GM23338 (cell line): ENCODE data around the gene MS4A12. TPM values are rescaled to one million over a fixed set of nuclear protein-coding genes. Genes with fewer than 3 reads are reported as not detected.

ENCODE experiments used
- ATAC-seq: fragments of 200-7000 bp; cut with Tn5 transposase; 3 replicates; pipeline ENCODE4 v1.9.1; 2020
- DNase-seq: peaks from one replicate; pipeline ENCODE4 v3.0.0-alpha.2; 2015; ENCODE audit warnings: low spot score
- H2AFZ ChIP-seq: fragments of 200-600 bp; sonication (generic); 2 replicates; pipeline ENCODE4 v1.8.0; 2016; ENCODE audit warnings: antibody characterized with exemption, mild to moderate bottlenecking, moderate library complexity
- H3F3A ChIP-seq: fragments of 200-600 bp; sonication (generic); replicated peaks from 2 replicates; pipeline ENCODE4 v1.8.0; 2017; ENCODE audit warnings: antibody characterized with exemption, mixed run types, low read depth
- H3K27ac ChIP-seq: fragments of 200-600 bp; sonication (generic); 2 replicates; pipeline ENCODE4 v1.6.1; 2016; ENCODE audit warnings: low read depth
- H3K27me3 ChIP-seq: fragments of 200-600 bp; sonication (generic); 2 replicates; pipeline ENCODE4 v1.8.0; 2016; ENCODE audit warnings: mild to moderate bottlenecking, mixed run types, moderate library complexity; ENCODE audit not compliant: insufficient read depth
- H3K36me3 ChIP-seq: fragments of 200-600 bp; sonication (generic); 2 replicates; pipeline ENCODE4 v1.8.0; 2016; ENCODE audit warnings: mild to moderate bottlenecking; ENCODE audit not compliant: insufficient read depth
- H3K4me1 ChIP-seq: fragments of 200-600 bp; sonication (generic); 2 replicates; pipeline ENCODE4 v1.8.0; 2016; ENCODE audit warnings: mild to moderate bottlenecking, moderate library complexity; ENCODE audit not compliant: insufficient read depth
- H3K4me2 ChIP-seq: fragments of 200-600 bp; sonication (generic); 2 replicates; pipeline ENCODE4 v1.7.1; 2017; ENCODE audit warnings: mixed run types
- H3K4me3 ChIP-seq: fragments of 200-600 bp; sonication (generic); 2 replicates; pipeline ENCODE4 v1.6.1; 2016; ENCODE audit warnings: mixed run types
- H3K79me2 ChIP-seq: fragments of 200-600 bp; sonication (generic); replicated peaks from 2 replicates; pipeline ENCODE4 v1.8.0; 2017; ENCODE audit warnings: mild to moderate bottlenecking; ENCODE audit not compliant: insufficient read depth
- H3K9me2 ChIP-seq: fragments of 200-600 bp; sonication (generic); 2 replicates; pipeline ENCODE4 v1.8.0; 2017; ENCODE audit not compliant: insufficient read depth
- H4K20me1 ChIP-seq: fragments of 200-600 bp; sonication (generic); replicated peaks from 2 replicates; pipeline ENCODE4 v1.8.0; 2017; ENCODE audit warnings: mild to moderate bottlenecking; ENCODE audit not compliant: insufficient read depth
- H3K27ac Mint-ChIP-seq: 2 replicates; pipeline ENCODE4 v1.8.0; 2020; ENCODE audit warnings: inconsistent platforms, mild to moderate bottlenecking, moderate library complexity, mixed read lengths
- H3K27me3 Mint-ChIP-seq: 3 replicates; pipeline ENCODE4 v1.8.0; 2022; ENCODE audit warnings: low read depth, mild to moderate bottlenecking, moderate library complexity, mixed read lengths, inconsistent platforms; ENCODE audit not compliant: insufficient read depth, poor library complexity
- H3K36me3 Mint-ChIP-seq: 3 replicates; pipeline ENCODE4 v1.8.0; 2021; ENCODE audit warnings: low read depth, mild to moderate bottlenecking, inconsistent platforms, moderate library complexity, mixed read lengths
- H3K4me1 Mint-ChIP-seq: 3 replicates; pipeline ENCODE4 v1.8.0; 2020; ENCODE audit warnings: mild to moderate bottlenecking, inconsistent platforms, mixed read lengths
- H3K4me3 Mint-ChIP-seq: 3 replicates; pipeline ENCODE4 v1.8.0; 2021; ENCODE audit warnings: moderate library complexity, mild to moderate bottlenecking, inconsistent platforms, mixed read lengths
- H3K9me3 Mint-ChIP-seq: 3 replicates; pipeline ENCODE4 v1.8.0; 2020; ENCODE audit warnings: moderate library complexity, mild to moderate bottlenecking, inconsistent platforms, mixed read lengths
- CREB1 ChIP-seq: fragments of 250-450 bp; sonication (Bioruptor Pico); IDR thresholded peaks from 2 replicates; pipeline ENCODE4 v1.5.0; 2020; ENCODE audit warnings: low read depth, mild to moderate bottlenecking, moderate library complexity
- CTCF ChIP-seq, 2 experiments: fragments of 200-600 bp in 1 of 2; sonication (generic) in 1 of 2; conservative IDR thresholded peaks; 2 replicates each; pipeline versions ENCODE4 v1.5.1 to v1.6.1; 2016 to 2017; ENCODE audit warnings: antibody characterized with exemption in 2 of 2, low read depth in 2 of 2, mild to moderate bottlenecking in 2 of 2, moderate library complexity in 1 of 2
- ETS1 ChIP-seq: IDR thresholded peaks from 2 replicates; pipeline ENCODE4 v1.6.1; 2016; ENCODE audit warnings: antibody characterized with exemption
- EZH2phosphoT487 ChIP-seq: fragments of 200-600 bp; sonication (generic); IDR thresholded peaks from one replicate; pipeline ENCODE4 v1.8.1; 2018; ENCODE audit warnings: antibody characterized with exemption; ENCODE audit not compliant: unreplicated experiment
- NANOG ChIP-seq: IDR thresholded peaks from 2 replicates; pipeline ENCODE4 v1.6.1; 2016; ENCODE audit warnings: antibody characterized with exemption, borderline replicate concordance
- REST ChIP-seq: IDR thresholded peaks from one replicate; pipeline ENCODE4 v1.6.1; 2018; ENCODE audit warnings: antibody characterized with exemption; ENCODE audit not compliant: unreplicated experiment
- ZNF331 ChIP-seq: fragments of 250-450 bp; sonication (Bioruptor Pico); IDR thresholded peaks from 2 replicates; pipeline ENCODE4 v1.5.0; 2020; ENCODE audit warnings: low read depth, mild to moderate bottlenecking, moderate library complexity
- polyA plus RNA-seq: library from polyadenylated mRNA; unstranded; fragments of >200 nt; fragmentation: Nextera tagmentation; extraction: Ambion mirVana; gene quantifications from 2 replicates; pipeline ENCODE4 v1.2.1, GENCODE V29; 2016
- total RNA-seq: library from RNA; depleted of rRNA; stranded (reverse); fragments of >200 nt; shearing (Covaris generic); gene quantifications from 2 replicates; pipeline ENCODE4 v1.2.3, GENCODE V29; 2014

Gene MS4A12
- total and polyA plus RNA-seq, 2 experiments from 2014 or later = 0.21 to 0.34 TPM

- TF ChIP-seq REST (no peak), ETS1 (no peak), CREB1 (CRISPR knock-in tag) (no peak), CTCF (conservative IDR thresholded peaks at IDR 0.05; ENCODE audit: low read depth in 2 of 2) (no peak), ZNF331 (no peak), EZH2phosphoT487 (no peak)
These were observed 23.7 kb upstream of the MS4A12 start (continued) for GRCh38 chr11:60468829-60469228.

GRCh38 chr11:60469723-60470122 is 22.9 kb upstream of the MS4A12 start:
- no peaks in the 10 kb centered on the region for H3K79me2 ChIP-seq
- no peaks in the 10 kb centered on the region for H3K27me3 Mint-ChIP-seq
- ATAC-seq (no peak), DNase-seq (no peak)
- no peaks in the 10 kb centered on the region for H3K4me1 ChIP-seq
- H3K9me3 Mint-ChIP-seq = peaks cover 3% of the 10 kb centered on the region; the same call in 2 of the 3 replicates
- no peaks in the 10 kb centered on the region for H4K20me1 ChIP-seq
- no peaks in the 10 kb centered on the region for H3K27me3 ChIP-seq
- H3K4me3 Mint-ChIP-seq = no peak overlapping the region
- no peaks in the 10 kb centered on the region for H3F3A ChIP-seq
- H3K4me2 ChIP-seq = no peak overlapping the region
- H3K27ac Mint-ChIP-seq = no peak overlapping the region
- no peaks in the 10 kb centered on the region for H3K36me3 Mint-ChIP-seq
- H3K9me2 ChIP-seq = no peaks in the 10 kb centered on the region; the same call in 1 of the 2 replicates
- TF ChIP-seq NANOG (no peak), CTCF (conservative IDR thresholded peaks at IDR 0.05; ENCODE audit: low read depth in 2 of 2) (peak; percentile 25 to 33; a peak in 2 of 4 replicates), EZH2phosphoT487 (no peak)
- H2AFZ ChIP-seq = no peak overlapping the region
- no peak overlapping the region for H3K27ac ChIP-seq
- no peaks in the 10 kb centered on the region for H3K4me1 Mint-ChIP-seq
- no peaks in the 10 kb centered on the region for H3K36me3 ChIP-seq
- H3K4me3 ChIP-seq = no peak overlapping the region
